GM12874 (cell line): Measurements from ENCODE around the gene ZXDC.

Source experiments
- CTCF ChIP-seq: IDR thresholded peaks from 2 replicates; pipeline ENCODE4 v1.5.1; 2011; ENCODE audit warnings: low read depth, mild to moderate bottlenecking, control low read depth, low read length, moderate library complexity; ENCODE audit not compliant: insufficient read depth

The ZXDC gene

GRCh38 chr3:126413693-126414080, 62.0 kb downstream of the ZXDC start:
- no peak for TF ChIP-seq CTCF

- TF ChIP-seq CTCF: no peak
These were observed 62.6 kb downstream of the ZXDC start for GRCh38 chr3:126412841-126413692.

- no peak for TF ChIP-seq CTCF
These were observed 67.6 kb downstream of the ZXDC start for GRCh38 chr3:126408099-126408498.

- TF ChIP-seq CTCF: no peak
These were observed 68.2 kb downstream of the ZXDC start for GRCh38 chr3:126407412-126408044.

- TF ChIP-seq CTCF: no peak
These were observed 69.0 kb downstream of the ZXDC start for GRCh38 chr3:126406389-126407296.

- TF ChIP-seq CTCF: no peak
These were observed 72.9 kb downstream of the ZXDC start for GRCh38 chr3:126402666-126403302.
